OCI-LY1 (cell line): ENCODE results near the gene SDK2.

Experiments
- CTCF ChIP-seq: fragments of 200-600 bp; sonication (generic), shearing (Covaris generic); IDR thresholded peaks from 2 replicates; pipeline ENCODE4 v1.5.1; 2017; ENCODE audit warnings: mild to moderate bottlenecking, antibody characterized with exemption, low read length, moderate library complexity, mixed read lengths
- EZH2 ChIP-seq: fragments of 200-600 bp; sonication (generic), shearing (Covaris generic); IDR thresholded peaks from 2 replicates; pipeline ENCODE4 v1.8.0; 2017; ENCODE audit warnings: borderline replicate concordance, mixed run types, mild to moderate bottlenecking, antibody characterized with exemption, low read length, moderate library complexity, mixed read lengths

- TF ChIP-seq CTCF (no peak), EZH2 (no peak)
Measured at GRCh38 chr17:73348829-73349095, 295.5 kb downstream of the SDK2 start.
